ENCODE data around the gene RASL10B.

GRCh38 chr17:35725058-35725457, 6.4 kb upstream of the RASL10B start:
- TF ChIP-seq CTCF (IDR thresholded peaks at IDR 0.05; ENCODE audit: low read depth, low read length, poor library complexity, severe bottlenecking) (no peak), EZH2phosphoT487 (IDR thresholded peaks at IDR 0.05; ENCODE audit: borderline replicate concordance, low read length) (no peak)

Data from DOHH2 (cell line).